ENCODE data around the gene EP400. TPM values are rescaled to one million over a fixed set of nuclear protein-coding genes. Genes with fewer than 3 reads are reported as not detected.

EP400 gene
- total and polyA plus RNA-seq, 2 of the 13 experiments (the other 11 are each of a cell fraction or from before 2014, with no cell fraction given): 4.9 to 5.0 TPM

DNA sequence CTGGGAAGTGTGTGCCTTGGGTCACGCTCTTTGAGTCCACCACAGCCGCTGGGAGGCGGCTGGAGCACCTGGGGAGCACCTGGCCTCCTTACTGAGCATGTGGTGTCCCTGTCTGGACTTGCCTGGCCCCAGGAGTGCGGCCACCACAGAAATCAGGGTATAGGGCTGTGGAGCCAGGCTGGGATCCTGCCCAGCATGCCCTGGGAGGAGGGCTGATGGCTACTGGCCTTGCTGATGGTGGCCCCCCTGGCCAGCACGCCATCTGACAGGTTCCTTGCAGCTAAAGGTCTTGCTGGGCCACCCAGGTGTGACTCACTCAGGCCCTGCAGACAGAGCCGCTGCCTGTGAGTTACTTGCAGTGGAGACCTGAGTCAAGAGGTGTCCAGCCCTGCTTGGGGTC, 49.3 kb upstream of the EP400 start:
- Histone ChIP-seq H3K79me2 (ENCODE audit: insufficient read depth, low read length) (peaks cover 10% of the 10 kb centered on the region), H3K9me3 (ENCODE audit: low read length) (no peaks in the 10 kb centered on the region), H3K27ac (ENCODE audit: extremely low read length, insufficient read depth, low read length) (no peak overlapping the region), H3K9ac (ENCODE audit: insufficient read depth, low read depth, low read length) (no peak overlapping the region), H3K27me3 (ENCODE audit: control insufficient read depth in 1 of 2, insufficient read depth in 2 of 2, low read length in 2 of 2) (no peaks in the 10 kb centered on the region), H4K20me1 (ENCODE audit: insufficient read depth, low read length) (peaks cover 39% of the 10 kb centered on the region; the same call in 1 of the 2 replicates), H3K4me3 (replicated peaks in 1 of 3; ENCODE audit: insufficient read depth in 1 of 3, low read depth in 2 of 3, low read length in 3 of 3) (no peak overlapping the region), H3K4me1 (ENCODE audit: insufficient read depth, low read length) (peaks cover 9% of the 10 kb centered on the region), H3K36me3 (replicated peaks in 1 of 2; ENCODE audit: control insufficient read depth in 1 of 2, insufficient read depth in 2 of 2, low read length in 2 of 2) (peaks cover 1 to 5% of the 10 kb centered on the region in 2 experiments; a peak in 3 of 5 replicates), H3K4me2 (ENCODE audit: low read depth, low read length) (no peak overlapping the region), H2AFZ (ENCODE audit: low read length) (no peak overlapping the region)
- no TSS peak for BruUV-seq (replicated peaks)
- TF ChIP-seq CAMTA2 (CRISPR knock-in tag; IDR thresholded peaks at IDR 0.05; ENCODE audit: borderline replicate concordance): no peak
- TF ChIP-seq, protein P1, sequence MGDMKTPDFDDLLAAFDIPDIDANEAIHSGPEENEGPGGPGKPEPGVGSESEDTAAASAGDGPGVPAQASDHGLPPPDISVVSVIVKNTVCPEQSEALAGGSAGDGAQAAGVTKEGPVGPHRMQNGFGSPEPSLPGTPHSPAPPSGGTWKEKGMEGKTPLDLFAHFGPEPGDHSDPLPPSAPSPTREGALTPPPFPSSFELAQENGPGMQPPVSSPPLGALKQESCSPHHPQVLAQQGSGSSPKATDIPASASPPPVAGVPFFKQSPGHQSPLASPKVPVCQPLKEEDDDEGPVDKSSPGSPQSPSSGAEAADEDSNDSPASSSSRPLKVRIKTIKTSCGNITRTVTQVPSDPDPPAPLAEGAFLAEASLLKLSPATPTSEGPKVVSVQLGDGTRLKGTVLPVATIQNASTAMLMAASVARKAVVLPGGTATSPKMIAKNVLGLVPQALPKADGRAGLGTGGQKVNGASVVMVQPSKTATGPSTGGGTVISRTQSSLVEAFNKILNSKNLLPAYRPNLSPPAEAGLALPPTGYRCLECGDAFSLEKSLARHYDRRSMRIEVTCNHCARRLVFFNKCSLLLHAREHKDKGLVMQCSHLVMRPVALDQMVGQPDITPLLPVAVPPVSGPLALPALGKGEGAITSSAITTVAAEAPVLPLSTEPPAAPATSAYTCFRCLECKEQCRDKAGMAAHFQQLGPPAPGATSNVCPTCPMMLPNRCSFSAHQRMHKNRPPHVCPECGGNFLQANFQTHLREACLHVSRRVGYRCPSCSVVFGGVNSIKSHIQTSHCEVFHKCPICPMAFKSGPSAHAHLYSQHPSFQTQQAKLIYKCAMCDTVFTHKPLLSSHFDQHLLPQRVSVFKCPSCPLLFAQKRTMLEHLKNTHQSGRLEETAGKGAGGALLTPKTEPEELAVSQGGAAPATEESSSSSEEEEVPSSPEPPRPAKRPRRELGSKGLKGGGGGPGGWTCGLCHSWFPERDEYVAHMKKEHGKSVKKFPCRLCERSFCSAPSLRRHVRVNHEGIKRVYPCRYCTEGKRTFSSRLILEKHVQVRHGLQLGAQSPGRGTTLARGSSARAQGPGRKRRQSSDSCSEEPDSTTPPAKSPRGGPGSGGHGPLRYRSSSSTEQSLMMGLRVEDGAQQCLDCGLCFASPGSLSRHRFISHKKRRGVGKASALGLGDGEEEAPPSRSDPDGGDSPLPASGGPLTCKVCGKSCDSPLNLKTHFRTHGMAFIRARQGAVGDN (CRISPR knock-in tag; IDR thresholded peaks at IDR 0.05): peak; percentile 18; the same call in 1 of the 2 replicates
- peak; percentile 28 for TF ChIP-seq AGO2 (optimal IDR thresholded peaks at IDR 0.05; ENCODE audit: low read depth, low read length)
- CTCF ChIA-PET (ENCODE audit: low intra/inter-chr PET ratio, low total read pairs): no interaction called here
- no peak for FAIRE-seq
- in situ Hi-C loops (cut with HindIII; ENCODE audit: extremely low pct_ligation_motif_present, low pct_unique_long_range_greater_than_20kb) (no loop called here), intact Hi-C loops (cut with micrococcal nuclease; ENCODE audit: unreplicated experiment) (no loop called here)
- WGBS (ENCODE audit: low lambda C conversion rate): 100% methylated on average over 3 of the region's 6 CpGs
- no peak for DNase-seq (ENCODE audit: low spot score)
- POLR2A ChIA-PET: no interaction called here
- no peak for ATAC-seq
